Measurements from ENCODE around the gene GJC2.
"Not testable (repeated sequence)": the region's sequence is repeated elsewhere in the genome, so short reads cannot be mapped to it uniquely, and the experiment has no call there.

The GJC2 gene

GRCh38 chr1:228184152-228184551 lies 34.4 kb downstream of the GJC2 start:
- no peak for DNase-seq (ENCODE audit: low read depth in 1 of 2, low spot score in 1 of 2)

GRCh38 chr1:228185641-228185965 lies 35.9 kb downstream of the GJC2 start:
- DNase-seq (ENCODE audit: low read depth in 1 of 2, low spot score in 1 of 2), result no peak

GRCh38 chr1:228188249-228188648 lies 38.5 kb downstream of the GJC2 start:
- not testable (repeated sequence) for DNase-seq (ENCODE audit: low read depth in 1 of 2, low spot score in 1 of 2)

- DNase-seq (ENCODE audit: low read depth in 1 of 2, low spot score in 1 of 2), result no peak
Measured at GRCh38 chr1:228190182-228190581, 40.5 kb downstream of the GJC2 start.

DNA sequence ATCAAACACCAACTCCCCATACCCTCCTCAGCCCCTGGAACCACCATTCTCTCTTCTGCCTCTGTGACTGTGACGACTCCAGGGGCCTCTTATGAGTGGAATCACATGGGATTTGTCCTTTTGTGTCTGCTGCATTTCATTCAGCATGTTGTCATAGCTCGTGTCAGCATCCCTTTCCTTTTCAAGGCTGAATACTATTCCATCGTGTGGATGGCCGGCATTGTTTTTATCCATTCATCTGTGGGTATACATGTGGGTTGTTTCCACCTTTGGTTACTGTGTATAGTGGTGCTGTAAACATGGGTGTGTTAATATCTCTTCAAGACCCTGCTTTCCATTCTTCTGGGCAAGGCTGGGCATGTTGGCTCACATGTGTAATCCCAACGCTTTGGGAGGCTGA lies 41.0 kb downstream of the GJC2 start:
- DNase-seq (ENCODE audit: low read depth in 1 of 2, low spot score in 1 of 2), result no peak

DNA sequence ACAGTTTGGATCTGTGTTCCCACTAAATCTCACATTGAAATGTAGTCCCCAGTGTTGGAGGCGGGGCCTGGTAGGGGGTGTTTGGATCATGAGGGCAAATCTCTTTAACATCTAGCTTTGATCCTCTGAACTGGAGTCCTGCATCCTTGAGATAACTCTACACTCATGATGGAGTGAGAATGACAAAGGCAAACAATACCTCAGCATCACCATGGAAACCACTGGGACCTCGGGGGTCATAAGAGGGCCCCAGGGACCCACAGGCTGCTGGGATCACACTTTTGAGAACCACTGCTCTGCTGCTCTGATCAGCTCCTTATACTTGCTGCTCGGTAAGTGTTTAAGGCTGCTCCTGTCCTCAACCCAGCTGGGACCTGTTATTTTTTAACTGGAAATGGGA lies 44.7 kb downstream of the GJC2 start:
- DNase-seq (ENCODE audit: low read depth in 1 of 2, low spot score in 1 of 2), result no peak

DNA sequence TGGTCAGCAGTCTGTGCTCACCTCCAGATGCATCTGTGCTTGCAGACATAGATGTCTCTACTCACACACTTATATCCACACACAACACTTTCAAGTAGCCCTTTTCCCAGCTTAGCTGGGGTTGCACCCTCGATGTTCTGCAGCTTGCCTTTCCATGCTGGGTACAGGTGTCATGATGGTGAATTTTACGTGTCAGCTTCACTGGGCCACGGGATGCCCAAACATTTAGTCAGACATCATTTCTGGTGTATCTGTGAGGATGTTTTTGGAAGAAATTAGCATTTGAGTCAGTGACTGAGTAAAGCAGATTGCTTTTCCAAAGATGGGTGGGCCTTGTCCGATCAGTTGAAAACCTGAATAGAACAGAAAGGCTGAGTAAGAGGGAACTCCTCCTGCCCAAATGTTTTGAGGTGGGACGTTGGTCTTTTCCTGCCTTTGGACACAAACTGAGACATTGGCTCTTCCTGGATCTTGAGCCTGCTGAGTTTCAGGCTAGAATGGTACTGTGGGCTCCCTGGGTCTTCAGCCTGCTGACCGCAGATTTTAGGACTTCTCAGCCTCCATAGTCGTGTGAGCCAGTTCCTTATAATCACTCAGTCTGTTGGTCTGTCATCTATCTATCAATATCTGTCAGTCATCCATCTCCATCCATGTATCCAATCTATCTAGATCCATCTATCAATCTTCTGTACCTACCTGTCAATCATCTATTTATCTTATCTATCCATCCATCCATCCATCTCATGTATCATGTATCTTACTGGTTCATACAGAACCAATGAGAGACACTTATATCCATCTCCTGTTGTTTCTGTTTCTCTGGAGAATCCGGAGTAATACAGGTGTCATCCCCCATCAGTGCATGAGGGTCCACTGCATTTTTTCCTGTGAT lies 45.4 kb downstream of the GJC2 start:
- no peak for DNase-seq (ENCODE audit: low read depth in 1 of 2, low spot score in 1 of 2)

- DNase-seq (ENCODE audit: low read depth in 1 of 2, low spot score in 1 of 2), result no peak
Measured at GRCh38 chr1:228197555-228198147, 47.9 kb downstream of the GJC2 start.

- no peak for DNase-seq (ENCODE audit: low read depth in 1 of 2, low spot score in 1 of 2)
Measured at GRCh38 chr1:228198977-228199590, 49.4 kb downstream of the GJC2 start.

- DNase-seq (ENCODE audit: low read depth in 1 of 2, low spot score in 1 of 2), result no peak
Measured at GRCh38 chr1:228204958-228205357, 55.2 kb downstream of the GJC2 start.

DNA sequence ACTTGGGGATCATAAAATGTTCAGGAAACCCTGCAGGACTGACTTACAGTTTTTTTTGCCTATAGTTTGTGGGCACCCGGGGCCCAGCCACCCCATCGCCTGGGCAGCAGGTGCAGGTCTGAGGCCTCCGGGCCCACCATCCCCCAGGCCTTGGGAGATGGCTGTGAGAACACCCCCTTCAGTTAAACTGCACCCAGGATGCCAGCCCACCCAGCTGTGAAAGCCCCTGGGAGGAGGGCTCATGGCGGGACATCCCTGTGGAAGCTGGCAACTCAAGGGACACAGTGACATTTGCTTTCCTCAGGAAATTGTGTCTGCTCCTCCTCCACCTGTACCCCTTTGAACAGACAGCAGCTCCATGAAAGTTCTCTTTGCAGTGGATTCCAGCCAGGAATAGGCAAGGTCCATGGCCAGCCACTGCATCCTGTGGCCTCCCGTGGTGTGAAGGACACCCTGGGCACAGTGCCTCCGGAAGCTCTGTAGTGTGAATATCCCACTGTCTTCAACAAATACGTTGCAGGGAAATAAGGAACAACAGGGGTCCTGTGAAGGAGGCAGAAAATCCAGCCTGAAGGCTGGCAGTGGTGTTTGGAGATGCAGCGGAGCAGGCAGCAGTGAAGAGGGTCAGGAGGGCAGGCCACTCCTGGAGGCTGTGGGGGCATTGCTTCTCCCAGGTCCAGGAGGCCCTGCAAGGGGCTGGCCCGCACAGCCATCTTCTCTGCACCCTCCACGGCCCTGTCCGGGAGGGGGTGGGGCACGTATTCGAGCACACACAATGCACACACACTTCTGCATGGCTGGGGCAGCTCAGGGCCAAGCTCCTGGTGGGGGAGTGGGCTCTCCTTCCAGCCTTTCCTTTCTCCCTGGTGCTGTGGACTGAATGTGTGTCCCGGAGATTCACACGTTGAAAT lies 56.1 kb downstream of the GJC2 start:
- no peak for DNase-seq (ENCODE audit: low read depth in 1 of 2, low spot score in 1 of 2)

DNA sequence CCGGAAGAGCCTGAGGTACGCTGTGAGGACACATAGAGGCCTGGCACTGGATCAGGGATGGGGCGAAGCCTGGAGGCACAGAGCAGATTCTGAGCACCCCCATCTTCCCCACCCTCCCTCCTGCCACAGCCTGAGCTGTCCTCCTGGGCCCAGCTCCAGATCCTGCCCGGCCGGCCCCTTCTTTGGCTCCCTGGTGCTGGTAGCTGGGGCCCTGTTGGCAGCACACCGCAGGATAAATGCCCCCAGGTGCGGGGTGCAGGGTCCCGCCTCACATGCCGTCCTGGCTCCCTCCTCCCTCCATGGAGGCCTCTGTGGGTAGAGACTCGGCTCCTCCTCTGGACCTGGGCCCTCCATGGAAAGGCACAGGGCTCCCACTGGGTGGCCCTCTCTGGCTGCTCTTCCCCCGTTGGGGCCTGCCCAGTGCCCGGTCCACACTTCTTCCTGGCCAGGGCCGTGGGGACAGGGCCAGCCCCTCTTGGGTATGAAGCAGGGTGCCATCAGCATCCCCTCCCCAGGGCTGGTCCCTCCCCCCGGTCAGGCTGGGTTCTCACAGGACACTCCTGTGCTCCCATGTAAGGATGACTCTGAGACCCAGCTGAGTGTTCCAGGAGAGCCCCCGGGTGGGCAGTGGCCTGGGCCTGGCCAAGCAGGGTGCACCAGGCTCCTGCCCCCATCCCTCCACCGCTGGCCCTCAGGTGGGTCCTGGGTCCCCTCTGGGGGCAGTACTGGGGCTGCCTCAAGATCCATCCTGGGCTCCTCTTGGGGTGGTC lies 57.0 kb downstream of the GJC2 start:
- DNase-seq (ENCODE audit: low read depth in 1 of 2, low spot score in 1 of 2), result no peak

DNA sequence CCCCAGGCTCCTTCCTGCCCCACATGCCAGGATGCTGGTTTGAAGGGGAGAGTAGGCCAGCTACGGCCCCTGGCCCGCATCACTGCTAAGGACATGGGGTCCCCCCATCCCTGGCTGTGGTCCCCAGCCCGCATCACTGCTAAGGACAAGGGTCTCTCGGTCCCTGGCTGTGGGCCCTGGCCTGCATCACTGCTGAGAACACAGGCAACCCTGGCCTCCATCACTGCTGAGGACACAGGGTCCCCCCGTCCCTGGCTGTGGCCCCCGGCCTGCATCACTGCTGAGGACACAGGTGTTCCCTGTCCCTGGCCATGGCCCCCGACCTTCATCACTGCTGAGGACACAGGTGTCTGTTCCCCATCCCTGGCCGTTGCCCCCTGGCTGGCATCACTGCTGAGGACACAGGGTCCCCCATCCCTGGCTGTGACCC lies 57.7 kb downstream of the GJC2 start:
- no peak for DNase-seq (ENCODE audit: low read depth in 1 of 2, low spot score in 1 of 2)

DNA sequence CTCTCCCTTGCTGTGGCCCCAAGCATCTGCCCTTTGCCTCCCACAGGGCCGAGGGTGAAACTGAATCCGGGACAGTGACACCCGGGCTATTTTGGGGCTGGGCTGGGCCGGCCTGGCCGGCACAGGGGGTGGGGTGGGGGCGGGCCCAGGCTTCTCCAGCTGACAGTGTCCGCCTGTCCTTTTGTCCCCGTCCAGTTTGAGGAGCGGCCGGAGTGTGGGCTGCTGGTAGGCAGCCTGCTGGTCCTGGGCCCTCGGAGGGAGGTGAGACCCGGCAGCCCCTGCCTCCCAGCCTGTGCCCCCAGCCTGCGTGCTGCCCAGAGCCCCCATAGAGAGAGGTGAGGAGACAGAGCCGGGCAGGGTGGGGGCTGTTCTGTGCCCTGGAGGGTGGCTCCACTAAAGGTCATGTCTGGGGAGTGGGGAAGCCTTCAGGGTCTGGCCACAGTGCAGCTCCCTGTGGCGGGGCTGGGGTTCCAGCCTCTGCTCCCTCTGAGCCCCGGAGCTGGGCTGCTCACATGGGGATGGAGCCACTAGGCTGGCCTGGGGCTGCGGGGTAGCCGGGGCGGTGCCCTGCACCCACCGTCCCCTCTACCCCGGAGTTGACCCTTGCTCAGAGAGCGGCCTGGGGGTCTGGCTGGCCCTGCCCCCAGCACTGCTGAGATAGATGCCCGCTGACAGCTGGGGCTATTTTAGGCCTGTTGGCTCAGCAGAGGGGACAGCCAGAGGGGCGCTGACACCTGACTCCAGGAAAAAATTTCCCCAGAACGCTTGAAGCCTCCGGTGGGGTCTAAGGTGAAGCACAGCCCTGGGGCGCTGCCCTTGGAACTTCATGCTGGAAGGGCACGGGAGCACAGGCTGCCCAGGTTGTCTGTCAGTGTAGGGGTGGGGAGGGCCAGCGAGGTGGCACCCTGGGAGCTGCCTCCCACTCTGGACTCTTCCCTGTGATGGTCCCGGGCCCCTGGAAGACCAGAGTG lies 58.4 kb downstream of the GJC2 start, which contains the start of gene OBSCN:
OBSCN (plus strand) TSS at position 194 of the 971 bp plus-strand sequence. CDS start 3,740 bp downstream, outside the sequence.
- no peak for DNase-seq (ENCODE audit: low read depth in 1 of 2, low spot score in 1 of 2)

- no peak for DNase-seq (ENCODE audit: low read depth in 1 of 2, low spot score in 1 of 2)
Measured at GRCh38 chr1:228208831-228209551, 59.3 kb downstream of the GJC2 start.
